Heart left ventricle (tissue), 16 donors: ENCODE data around the gene GNAT2. TPM values are rescaled to one million over a fixed set of nuclear protein-coding genes. Genes with fewer than 3 reads are reported as not detected.

Source experiments
- ATAC-seq, 4 donors: fragments of 200-7000 bp; cut with Tn5 transposase; one replicate each; pipeline ENCODE4 v1.9.1; 2020 to 2022; ENCODE audit warnings: moderate library complexity in 4 of 4, mild to moderate bottlenecking in 3 of 4, moderate number of reproducible peaks in 1 of 4
- DNase-seq, 5 donors: peaks; one replicate each; pipeline ENCODE4 v3.0.0-alpha.2; 2020
- H3K27ac ChIP-seq, 12 donors: fragments of 200-600 bp; sonication (generic) in 4 of 12; one replicate each; pipeline versions ENCODE4 v1.5.0 to v1.8.0; 2016 to 2022; ENCODE audit warnings: mild to moderate bottlenecking in 2 of 12
- H3K27me3 ChIP-seq, 9 donors: fragments of 200-600 bp; sonication (generic) in 2 of 9; one replicate each; pipeline versions ENCODE4 v1.5.1 to v1.8.0; 2016 to 2022; ENCODE audit warnings: mild to moderate bottlenecking in 3 of 9
- H3K36me3 ChIP-seq, 9 donors: fragments of 200-600 bp; sonication (generic) in 2 of 9; one replicate each; pipeline versions ENCODE4 v1.5.0 to v1.8.0; 2018 to 2022; ENCODE audit warnings: mild to moderate bottlenecking in 2 of 9
- H3K4me1 ChIP-seq, 12 donors: fragments of 200-600 bp; sonication (generic) in 4 of 12; one replicate each; pipeline versions ENCODE4 v1.5.0 to v1.8.0; 2016 to 2022; ENCODE audit warnings: mild to moderate bottlenecking in 3 of 12
- H3K4me3 ChIP-seq, 12 donors: fragments of 200-600 bp; sonication (generic) in 4 of 12; one replicate each; pipeline versions ENCODE4 v1.5.0 to v1.8.0; 2017 to 2022; ENCODE audit warnings: mild to moderate bottlenecking in 9 of 12, moderate library complexity in 4 of 12
- H3K9me3 ChIP-seq, 12 donors: fragments of 200-600 bp; sonication (generic) in 4 of 12; one replicate each; pipeline versions ENCODE4 v1.5.0 to v1.8.0; 2016 to 2022; ENCODE audit warnings: mild to moderate bottlenecking in 1 of 12
- CTCF ChIP-seq, 12 donors: fragments of 200-600 bp; sonication (generic) in 4 of 12; IDR thresholded peaks; one replicate each; pipeline versions ENCODE4 v1.5.0 to v1.8.0; 2018 to 2022; ENCODE audit warnings: antibody characterized with exemption in 12 of 12, mild to moderate bottlenecking in 5 of 12
- POLR2A ChIP-seq, 2 donors: fragments of 450-650 bp; IDR thresholded peaks; one replicate each; pipeline ENCODE4 v1.6.1; 2017; ENCODE audit warnings: antibody characterized with exemption in 2 of 2, mild to moderate bottlenecking in 2 of 2, moderate library complexity in 2 of 2
- WGBS, 4 donors: extraction: QIAGEN DNeasy Blood & Tissue Kit in 2 of 4; methylation state at CpG; one replicate each; pipeline versions ENCODE4 v1.1.5 to v1.1.7; 2013 to 2018; 5-methylcytosine and 5-hydroxymethylcytosine counted together
- intact Hi-C, 10 donors: fragments of 100-400 bp; cut with DNase I; formaldehyde crosslinking; loops; one replicate each; pipeline versions ENCODE4 v1.11.1 to v1.14.2; 2022
- polyA plus RNA-seq, 2 donors: library from polyadenylated mRNA; stranded (reverse); fragments of 200-250 nt; gene quantifications; one replicate each; pipeline ENCODE4 v1.2.3, GENCODE V29; 2013
- total RNA-seq, 9 donors: library from RNA; depleted of rRNA in 2 of 9; stranded (reverse); fragments of >200 nt in 2 of 9; fragmentation: NEBNext Ultra II Directional in 3 of 9; extraction: Animal tissue kit (Norgen Biotek cat#: 25700) in 3 of 9; gene quantifications; one replicate each; pipeline versions ENCODE4 v1.1.0 to v1.2.4, GENCODE V29; 2016 to 2023
- donor health status: ischemic (EF 13 %, LVEDD 7.1; RV severe dilation, severe dysfunction).
- donor health status: healthy with polysubstance abuse.
- donor health status: DM: no; HTN: yes; CAD: no.
- donor health status: DM: no; HTN: no; CAD: no.
- donor health status: ischemic (EF 25% LVEDD 6.9; RV normal size, moderate dysfunction).
- donor health status: ischemic (EF 25% LVEDD 5.7; RV mildly dilated, moderate dysfunction).
- donor health status: healthy.
- donor health status: DM: yes; HTN: yes; CAD: no.
- donor health status: ischemic (EF 35%, LVEDD 5.7; RV mildly dilated, moderate dysfunction).
- donor health status: nonischemic (EF 11% LVEDD 7.7; RV severe dilation, severe dysfunction).
- donor health status: DM: yes; HTN: yes; CAD: no.
- donor health status: PGD.
- donor health status: ischemic (EF 29% LVEDD 5.4; RV normal size, mild dysfunction).
- donor health status: nonischemic (EF 23%, LVEDD 6.1; RV moderate dilation, normal function).

Gene GNAT2
- total and polyA plus RNA-seq, 11 donors: not detected

DNA sequence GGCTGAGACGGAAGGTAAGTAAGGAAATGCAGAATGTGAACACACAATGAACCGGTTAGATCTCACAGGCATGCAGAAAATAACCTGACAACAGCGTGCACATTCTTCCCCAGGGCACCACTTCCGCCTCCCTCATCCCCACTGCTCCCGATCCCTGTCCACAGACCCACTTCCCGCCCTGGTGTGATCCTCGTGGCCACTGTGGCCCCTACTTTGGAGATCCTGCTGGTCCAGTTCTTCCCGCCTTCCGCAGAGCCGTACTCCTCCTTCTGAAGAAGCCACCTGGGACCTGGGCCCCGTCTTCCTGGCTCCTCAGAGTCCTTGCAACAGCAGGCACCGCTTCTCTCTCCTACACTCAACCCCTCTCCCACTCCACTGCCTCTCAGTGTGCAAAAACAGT is 35.1 kb upstream of the GNAT2 start:
- TF ChIP-seq CTCF (IDR thresholded peaks at IDR 0.05) (no peak), POLR2A (IDR thresholded peaks at IDR 0.05) (no peak)
- ATAC-seq: no peak
- H3K27me3 ChIP-seq: no peaks in the 10 kb centered on the region
- no peak overlapping the region for H3K4me3 ChIP-seq
- peak overlapping the region in 1 of 12 donors; percentile 88 for H3K27ac ChIP-seq
- WGBS, 4 donors: 89 to 92% (median 90%) methylated on average over 12 of the region's 12 CpGs
- H3K9me3 ChIP-seq: no peaks in the 10 kb centered on the region
- peaks cover 0 to 28% (median 11%) of the 10 kb centered on the region in 12 donors for H3K4me1 ChIP-seq
- intact Hi-C loops: loop anchor here in 1 of 10 donors (5.0 kb wide), 1 partner anchor 33 kb away; the partner anchor contains the start of gene GSTM1
- DNase-seq: no peak
- peaks cover 0 to 15% (median 9%) of the 10 kb centered on the region in 9 donors for H3K36me3 ChIP-seq

DNA sequence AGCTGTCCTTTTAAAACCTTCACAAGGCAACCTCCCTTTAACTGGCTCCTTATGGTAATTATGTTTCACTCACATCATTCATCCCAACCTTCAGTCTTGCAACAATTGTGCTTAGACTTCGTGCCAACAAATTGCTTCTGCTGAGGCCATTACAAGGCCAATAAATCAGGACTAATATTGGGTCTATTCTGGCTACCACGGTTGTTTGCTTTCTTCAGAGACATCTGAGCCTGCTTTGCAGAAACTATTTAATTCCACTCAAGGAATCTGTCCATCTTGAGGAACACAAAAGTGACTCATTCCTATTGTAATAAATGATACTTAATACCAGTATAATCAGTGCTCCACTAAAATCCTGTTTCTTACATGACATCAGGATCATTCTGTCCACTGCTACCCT is 33.9 kb upstream of the GNAT2 start:
- Histone ChIP-seq H3K9me3 (no peaks in the 10 kb centered on the region), H3K36me3 (peaks cover 0 to 7% (median 0%) of the 10 kb centered on the region in 9 donors), H3K4me3 (no peak overlapping the region), H3K4me1 (peaks cover 0 to 24% (median 11%) of the 10 kb centered on the region in 12 donors), H3K27ac (no peak overlapping the region), H3K27me3 (no peaks in the 10 kb centered on the region)
- DNase-seq (no peak), ATAC-seq (no peak)
- 89 to 92% (median 90%) methylated on average over 2 of the region's 2 CpGs for WGBS, 4 donors
- intact Hi-C loops: loop anchor here in 1 of 10 donors (5.0 kb wide), 1 partner anchor 34 kb away; the partner anchor contains the start of gene GSTM1
- no peak for TF ChIP-seq CTCF (IDR thresholded peaks at IDR 0.05)
- TF ChIP-seq POLR2A (IDR thresholded peaks at IDR 0.05): no peak

DNA sequence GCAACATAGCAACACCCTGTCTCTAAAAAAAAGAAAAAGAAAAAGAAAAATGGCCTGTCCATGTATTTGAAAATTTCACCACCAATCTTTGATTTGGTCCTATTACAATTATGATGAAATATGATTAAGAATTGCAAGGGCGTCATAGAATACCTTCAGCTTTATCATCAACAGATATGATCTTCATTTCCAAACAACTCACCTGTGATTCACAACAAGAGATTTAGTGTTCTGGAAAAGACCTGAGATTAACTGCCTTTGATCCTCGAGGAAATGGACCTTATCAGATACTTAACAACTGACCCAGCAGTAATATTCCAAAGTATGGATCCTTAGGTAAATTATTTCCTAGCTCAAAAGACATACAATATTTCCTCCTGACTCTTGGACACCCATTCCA is 33.0 kb upstream of the GNAT2 start:
- ATAC-seq (no peak), DNase-seq (no peak)
- TF ChIP-seq POLR2A (IDR thresholded peaks at IDR 0.05): no peak
- intact Hi-C loops: loop anchor here in 1 of 10 donors (5.0 kb wide), 1 partner anchor 35 kb away; the partner anchor contains the start of gene GSTM1
- H3K9me3 ChIP-seq: no peaks in the 10 kb centered on the region
- WGBS, 4 donors: 66 to 91% (median 84%) methylated on average over 2 of the region's 2 CpGs
- no peak overlapping the region for H3K4me3 ChIP-seq
- H3K36me3 ChIP-seq: no peaks in the 10 kb centered on the region
- peaks cover 0 to 24% (median 11%) of the 10 kb centered on the region in 12 donors for H3K4me1 ChIP-seq
- H3K27ac ChIP-seq: no peak overlapping the region
- no peaks in the 10 kb centered on the region for H3K27me3 ChIP-seq

DNA sequence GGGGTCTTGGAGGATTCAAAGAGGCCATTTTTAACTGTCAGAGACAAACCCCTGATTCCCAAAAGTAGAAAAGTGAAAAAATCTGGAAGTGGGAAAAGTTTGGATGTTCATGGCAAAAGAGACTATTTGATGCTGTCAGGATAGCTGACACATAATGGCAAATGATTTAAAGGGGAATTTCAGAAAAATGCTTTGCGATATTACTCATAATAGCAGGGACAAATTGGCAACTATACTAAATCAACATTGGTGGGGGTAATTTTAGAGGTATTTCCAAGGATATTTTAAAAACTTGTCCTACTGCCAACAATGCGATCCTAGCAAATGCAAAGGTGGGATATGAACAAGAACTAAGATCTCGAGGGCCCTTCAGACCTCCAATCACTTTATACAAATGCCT is 31.2 kb upstream of the GNAT2 start:
- no peak overlapping the region for H3K27ac ChIP-seq
- peaks cover 0 to 5% (median 0%) of the 10 kb centered on the region in 12 donors for H3K9me3 ChIP-seq
- peaks cover 0 to 13% (median 7%) of the 10 kb centered on the region in 12 donors for H3K4me1 ChIP-seq
- intact Hi-C loops: loop anchor here in 1 of 10 donors (5.0 kb wide), 1 partner anchor 37 kb away; the partner anchor contains the start of gene GSTM1
- WGBS, 4 donors: 82 to 91% (median 86%) methylated on average over 3 of the region's 3 CpGs
- no peaks in the 10 kb centered on the region for H3K36me3 ChIP-seq
- no peak for ATAC-seq
- DNase-seq: no peak
- H3K4me3 ChIP-seq: no peak overlapping the region
- no peaks in the 10 kb centered on the region for H3K27me3 ChIP-seq
- TF ChIP-seq POLR2A (IDR thresholded peaks at IDR 0.05): no peak
- no peak for TF ChIP-seq CTCF (IDR thresholded peaks at IDR 0.05)
